Stimulated activated CD8-positive, alpha-beta memory T cell treated with anti-CD3 and anti-CD28 coated beads, Interleukin-12 subunit alpha, Interleukin-12 subunit beta, amount 100 ng/mL, for 1 hour (primary cell): ENCODE data around the gene EYS.
"Not testable (repeated sequence)": the region's sequence is repeated elsewhere in the genome, so short reads cannot be mapped to it uniquely, and the experiment has no call there.

Experiments used
- DNase-seq: peaks from one replicate; pipeline ENCODE4 v3.0.0-alpha.2; 2020; ENCODE audit warnings: low read depth

Gene EYS

GRCh38 chr6:65633501-65633900 is 73.5 kb downstream of the EYS start:
- DNase-seq, result no peak

GRCh38 chr6:65631711-65632110 is 75.3 kb downstream of the EYS start:
- no peak for DNase-seq

- not testable (repeated sequence) for DNase-seq
Observed at GRCh38 chr6:65627434-65627999, 79.5 kb downstream of the EYS start.

GRCh38 chr6:65627015-65627414 is 80.0 kb downstream of the EYS start:
- no peak for DNase-seq

GRCh38 chr6:65623566-65623965 is 83.5 kb downstream of the EYS start:
- no peak for DNase-seq

GRCh38 chr6:65610746-65611145 is 96.3 kb downstream of the EYS start:
- DNase-seq, result no peak

GRCh38 chr6:65595540-65595939 is 111.5 kb downstream of the EYS start:
- no peak for DNase-seq

GRCh38 chr6:65570340-65570739 is 136.7 kb downstream of the EYS start:
- no peak for DNase-seq

GRCh38 chr6:65569505-65569904 is 137.5 kb downstream of the EYS start:
- no peak for DNase-seq

- DNase-seq, result not testable (repeated sequence)
Observed at GRCh38 chr6:65569056-65569455, 138.0 kb downstream of the EYS start.

GRCh38 chr6:65566117-65566516 is 140.9 kb downstream of the EYS start:
- no peak for DNase-seq

- no peak for DNase-seq
Observed at GRCh38 chr6:65558071-65558470, 149.0 kb downstream of the EYS start.

- DNase-seq, result no peak
Observed at GRCh38 chr6:65557224-65557623, 149.8 kb downstream of the EYS start.

- no peak for DNase-seq
Observed at GRCh38 chr6:65546894-65547293, 160.1 kb downstream of the EYS start.

- DNase-seq, result no peak
Observed at GRCh38 chr6:65545920-65546319, 161.1 kb downstream of the EYS start.

- no peak for DNase-seq
Observed at GRCh38 chr6:65538644-65539043, 168.4 kb downstream of the EYS start.

GRCh38 chr6:65537600-65537999 is 169.4 kb downstream of the EYS start:
- DNase-seq, result no peak

GRCh38 chr6:65531533-65531932 is 175.5 kb downstream of the EYS start:
- no peak for DNase-seq

GRCh38 chr6:65524232-65524631 is 182.8 kb downstream of the EYS start:
- DNase-seq, result no peak

GRCh38 chr6:65505736-65506135 is 201.3 kb downstream of the EYS start:
- no peak for DNase-seq

- DNase-seq, result no peak
Observed at GRCh38 chr6:65501045-65501444, 206.0 kb downstream of the EYS start.

- DNase-seq, result not testable (repeated sequence)
Observed at GRCh38 chr6:65483652-65484051, 223.4 kb downstream of the EYS start.

- no peak for DNase-seq
Observed at GRCh38 chr6:65469650-65470049, 237.4 kb downstream of the EYS start.

- DNase-seq, result no peak
Observed at GRCh38 chr6:65468307-65468706, 238.7 kb downstream of the EYS start.

- DNase-seq, result no peak
Observed at GRCh38 chr6:65461121-65461520, 245.9 kb downstream of the EYS start.
